Endodermal cell (in vitro differentiated cells): ENCODE measurements around the gene ESYT3. TPM values are rescaled to one million over a fixed set of nuclear protein-coding genes. Genes with fewer than 3 reads are reported as not detected.
A peak's percentile ranks its signal among the peaks of the same experiment; 100 is the strongest.

Experiments used
- DNase-seq: peaks from one replicate; pipeline ENCODE4 v3.0.0-alpha.2; 2017
- H3K27ac ChIP-seq: 2 replicates; pipeline ENCODE4 v1.5.1; 2013; ENCODE audit warnings: mild to moderate bottlenecking, low read depth, low read length, moderate library complexity
- H3K27me3 ChIP-seq: 2 replicates; pipeline ENCODE4 v1.6.1; 2013; ENCODE audit warnings: mild to moderate bottlenecking, low read length, moderate library complexity; ENCODE audit not compliant: insufficient read depth, control insufficient read depth, poor library complexity, severe bottlenecking
- H3K36me3 ChIP-seq: 2 replicates; pipeline ENCODE4 v1.7.0; 2013; ENCODE audit warnings: mild to moderate bottlenecking, low read length, moderate library complexity; ENCODE audit not compliant: control insufficient read depth, insufficient read depth
- H3K4me1 ChIP-seq: one replicate; pipeline ENCODE4 v1.7.0; 2013; ENCODE audit warnings: low read length; ENCODE audit not compliant: control insufficient read depth, insufficient read depth
- H3K4me3 ChIP-seq: 2 replicates; pipeline ENCODE4 v1.5.1; 2013; ENCODE audit warnings: mild to moderate bottlenecking, low read length, moderate library complexity
- H3K9ac ChIP-seq: 2 replicates; pipeline ENCODE4 v1.6.1; 2013; ENCODE audit warnings: mild to moderate bottlenecking, low read length, moderate library complexity; ENCODE audit not compliant: poor library complexity, severe bottlenecking; ENCODE audit errors: extremely low read depth
- H3K9me3 ChIP-seq: 2 replicates; pipeline ENCODE4 v1.6.1; 2013; ENCODE audit warnings: mild to moderate bottlenecking, low read length, moderate library complexity; ENCODE audit not compliant: control insufficient read depth
- H3K27ac Mint-ChIP-seq: 2 replicates; pipeline ENCODE4 v1.8.0; 2020; ENCODE audit warnings: mixed read lengths
- H3K27me3 Mint-ChIP-seq: 2 replicates; pipeline ENCODE4 v1.8.0; 2021; ENCODE audit warnings: mild to moderate bottlenecking, mixed read lengths; ENCODE audit not compliant: insufficient read depth
- H3K36me3 Mint-ChIP-seq: 2 replicates; pipeline ENCODE4 v1.8.0; 2020; ENCODE audit warnings: low read depth, mixed read lengths
- H3K4me1 Mint-ChIP-seq: 2 replicates; pipeline ENCODE4 v1.8.0; 2020; ENCODE audit warnings: mixed read lengths
- H3K4me3 Mint-ChIP-seq: 2 replicates; pipeline ENCODE4 v1.8.0; 2020; ENCODE audit warnings: mild to moderate bottlenecking, moderate library complexity, mixed read lengths
- H3K9me3 Mint-ChIP-seq: 2 replicates; pipeline ENCODE4 v1.8.0; 2020; ENCODE audit warnings: mild to moderate bottlenecking, mixed read lengths
- CTCF ChIP-seq: fragments of 200-600 bp; sonication (generic); conservative IDR thresholded peaks from 2 replicates; pipeline ENCODE4 v1.5.0; 2021; ENCODE audit warnings: antibody characterized with exemption, mild to moderate bottlenecking
- WGBS, 2 experiments: methylation state at CpG; one replicate each; pipeline versions ENCODE4 v1.1.5 to v1.1.7; 2013; ENCODE audit warnings: missing lambda C conversion rate in 2 of 2, mixed read lengths in 1 of 2; ENCODE audit not compliant: insufficient coverage in 1 of 2, insufficient read length in 1 of 2; 5-methylcytosine and 5-hydroxymethylcytosine counted together
- total RNA-seq, 2 donors: library from RNA; stranded (reverse); fragmentation: NEBNext Ultra II Directional in 1 of 2; extraction: Animal tissue kit (Norgen Biotek cat#: 25700) in 1 of 2; gene quantifications; 2 replicates in 1 of 2; 3 replicates in 1 of 2; pipeline ENCODE4 v1.2.1, GENCODE V29; 2021

ESYT3 gene
- total RNA-seq, 2 donors from 2014 or later = 7.7 to 10.2 TPM

DNA sequence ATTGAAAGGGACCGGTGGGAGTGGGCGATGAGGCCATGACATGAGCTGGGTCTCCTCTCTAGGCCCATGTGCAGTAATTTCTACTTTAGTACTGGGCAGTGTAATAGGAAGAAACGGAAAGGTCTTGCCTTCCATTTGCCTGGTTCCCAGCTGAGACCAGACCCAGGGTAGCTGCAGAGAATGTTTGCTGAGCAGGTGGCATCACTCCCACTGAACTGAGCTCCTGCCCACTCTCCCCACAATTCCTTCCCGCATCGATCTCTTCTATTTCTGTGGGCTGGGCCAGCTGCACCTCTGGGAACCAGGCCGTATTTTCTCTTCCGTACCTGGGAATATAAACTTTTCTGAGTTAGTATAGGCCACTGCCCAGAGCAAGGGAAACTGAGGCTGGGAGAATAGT lies 15.8 kb downstream of the ESYT3 start:
- Mint-ChIP-seq H3K36me3 (peaks cover 3% of the 10 kb centered on the region), H3K4me1 (no peaks in the 10 kb centered on the region), H3K9me3 (no peaks in the 10 kb centered on the region), H3K27me3 (no peaks in the 10 kb centered on the region), H3K27ac (no peak overlapping the region), H3K4me3 (no peak overlapping the region)
- no peak for DNase-seq
- no peaks in the 10 kb centered on the region for H3K4me1 ChIP-seq
- H3K36me3 ChIP-seq = no peaks in the 10 kb centered on the region
- no peaks in the 10 kb centered on the region for H3K27me3 ChIP-seq
- no peak overlapping the region for H3K9ac ChIP-seq
- WGBS, 2 experiments = 93 to 100% methylated on average over 4 to 7 of the region's 7 CpGs
- H3K4me3 ChIP-seq = no peak overlapping the region
- H3K9me3 ChIP-seq = no peaks in the 10 kb centered on the region
- no peak for TF ChIP-seq CTCF
- H3K27ac ChIP-seq = no peak overlapping the region

DNA sequence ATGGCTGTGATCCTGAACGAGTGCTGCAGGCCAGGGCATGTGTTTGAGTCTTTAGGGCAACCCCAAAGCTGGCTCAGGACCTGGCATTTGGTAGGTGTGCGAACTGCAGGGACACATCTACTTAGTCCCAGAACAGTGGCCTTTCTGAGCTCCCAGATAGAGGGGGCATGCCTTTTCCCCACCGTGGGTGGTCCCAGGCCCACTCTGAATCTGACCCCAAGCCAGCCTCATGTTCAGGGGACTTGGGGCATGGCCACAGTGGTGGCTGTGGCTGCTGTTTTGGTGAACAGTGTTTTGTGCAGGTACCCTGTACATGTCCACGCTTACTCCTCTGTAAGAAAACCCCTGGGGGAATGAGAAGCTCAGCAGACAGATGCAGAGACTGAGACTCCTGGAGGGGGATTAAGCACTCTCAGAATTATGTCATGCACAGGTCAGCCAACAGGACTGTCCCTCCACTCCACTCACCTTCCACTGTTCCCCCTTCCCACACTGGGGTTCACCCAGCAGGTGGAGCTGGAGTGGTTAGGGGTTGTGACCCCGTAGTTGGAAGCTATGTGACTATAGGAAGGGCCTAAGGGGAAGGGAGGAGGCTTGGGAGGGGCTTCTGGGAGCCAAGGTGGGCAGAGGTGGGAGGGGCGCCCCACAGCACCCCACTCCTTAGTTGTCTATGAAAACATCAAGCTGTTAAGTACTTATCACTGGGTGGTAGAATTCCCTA lies 16.4 kb downstream of the ESYT3 start:
- no peak overlapping the region for H3K4me3 ChIP-seq
- TF ChIP-seq CTCF = no peak
- 87 to 95% methylated on average over 4 to 5 of the region's 6 CpGs for WGBS, 2 experiments
- H3K27me3 Mint-ChIP-seq = no peaks in the 10 kb centered on the region
- no peak overlapping the region for H3K27ac ChIP-seq
- no peaks in the 10 kb centered on the region for H3K9me3 ChIP-seq
- peaks cover 10% of the 10 kb centered on the region for H3K36me3 Mint-ChIP-seq
- no peaks in the 10 kb centered on the region for H3K4me1 Mint-ChIP-seq
- no peaks in the 10 kb centered on the region for H3K36me3 ChIP-seq
- no peaks in the 10 kb centered on the region for H3K9me3 Mint-ChIP-seq
- H3K4me1 ChIP-seq = no peaks in the 10 kb centered on the region
- no peak overlapping the region for H3K27ac Mint-ChIP-seq
- H3K27me3 ChIP-seq = no peaks in the 10 kb centered on the region
- no peak overlapping the region for H3K9ac ChIP-seq
- H3K4me3 Mint-ChIP-seq = no peak overlapping the region
- peak; percentile 46 for DNase-seq

- no peaks in the 10 kb centered on the region for H3K27me3 Mint-ChIP-seq
- no peaks in the 10 kb centered on the region for H3K36me3 ChIP-seq
- H3K4me1 Mint-ChIP-seq = no peaks in the 10 kb centered on the region
- H3K36me3 Mint-ChIP-seq = peaks cover 14% of the 10 kb centered on the region
- peak; percentile 46 for DNase-seq
- no peak overlapping the region for H3K4me3 Mint-ChIP-seq
- no peak overlapping the region for H3K27ac Mint-ChIP-seq
- no peak for TF ChIP-seq CTCF
- H3K27ac ChIP-seq = no peak overlapping the region
- no peak overlapping the region for H3K4me3 ChIP-seq
- H3K4me1 ChIP-seq = no peaks in the 10 kb centered on the region
- WGBS, 2 experiments = 91 to 92% methylated on average over 26 to 43 of the region's 43 CpGs
- H3K9me3 Mint-ChIP-seq = peaks cover 1% of the 10 kb centered on the region
- H3K9ac ChIP-seq = no peak overlapping the region
- H3K9me3 ChIP-seq = no peaks in the 10 kb centered on the region
- H3K27me3 ChIP-seq = no peaks in the 10 kb centered on the region
Observed at GRCh38 chr3:138451595-138452162, 17.3 kb downstream of the ESYT3 start.
